Measurements from ENCODE around the gene ANXA4. TPM values are rescaled to one million over a fixed set of nuclear protein-coding genes. Genes with fewer than 3 reads are reported as not detected.

Gene ANXA4
- total and polyA plus RNA-seq, 2 experiments from 2014 or later: 6.7 to 11.5 TPM

DNA sequence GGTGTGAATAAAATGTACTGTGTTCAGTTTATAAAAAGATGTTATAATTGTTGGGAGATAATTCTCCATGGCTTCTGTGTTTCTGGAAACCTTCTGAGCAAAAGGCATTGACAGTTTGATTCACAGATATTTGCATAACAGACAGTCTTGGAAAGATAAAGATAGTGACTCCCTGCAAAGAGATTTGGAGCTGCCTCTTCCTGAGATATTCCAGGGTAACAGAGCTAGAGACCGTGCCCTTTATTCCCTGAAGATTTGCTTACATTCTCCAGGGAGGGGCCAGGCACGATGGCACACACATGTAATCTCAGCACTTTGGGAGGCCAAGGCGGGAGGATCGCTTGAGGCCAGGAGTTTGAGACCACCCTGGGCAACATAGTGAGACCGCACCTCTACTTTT, 12.2 kb upstream of the ANXA4 start:
- no peaks in the 10 kb centered on the region for H3K36me3 Mint-ChIP-seq (ENCODE audit: low read depth)
- Histone ChIP-seq H3K9me2 (ENCODE audit: insufficient read depth) (no peaks in the 10 kb centered on the region), H3K4me3 (no peak overlapping the region), H3K4me2 (no peak overlapping the region), H3K27me3 (ENCODE audit: insufficient read depth) (no peaks in the 10 kb centered on the region), H3K79me2 (replicated peaks; ENCODE audit: insufficient read depth) (no peaks in the 10 kb centered on the region), H3K36me3 (ENCODE audit: insufficient read depth) (no peaks in the 10 kb centered on the region), H2AFZ (no peak overlapping the region), H3K27ac (ENCODE audit: low read depth) (no peak overlapping the region), H3K4me1 (ENCODE audit: insufficient read depth) (peaks cover 4% of the 10 kb centered on the region; the same call in 1 of the 2 replicates), H4K20me1 (replicated peaks; ENCODE audit: insufficient read depth) (no peaks in the 10 kb centered on the region), H3F3A (replicated peaks; ENCODE audit: low read depth) (no peaks in the 10 kb centered on the region)
- H3K4me3 Mint-ChIP-seq: no peak overlapping the region
- DNase-seq (ENCODE audit: low spot score): no peak
- no peak for ATAC-seq
- no peak for TF ChIP-seq ZNF114 (CRISPR knock-in tag; IDR thresholded peaks at IDR 0.05)
- no peak for TF ChIP-seq JUNB (IDR thresholded peaks at IDR 0.05; ENCODE audit: unreplicated experiment)
- TF ChIP-seq EZH2phosphoT487 (IDR thresholded peaks at IDR 0.05; ENCODE audit: unreplicated experiment): no peak
- TF ChIP-seq CREB1 (CRISPR knock-in tag; IDR thresholded peaks at IDR 0.05; ENCODE audit: low read depth): no peak
- TF ChIP-seq EZH2 (IDR thresholded peaks at IDR 0.05; ENCODE audit: low read depth, unreplicated experiment): no peak
- TF ChIP-seq, protein P1, sequence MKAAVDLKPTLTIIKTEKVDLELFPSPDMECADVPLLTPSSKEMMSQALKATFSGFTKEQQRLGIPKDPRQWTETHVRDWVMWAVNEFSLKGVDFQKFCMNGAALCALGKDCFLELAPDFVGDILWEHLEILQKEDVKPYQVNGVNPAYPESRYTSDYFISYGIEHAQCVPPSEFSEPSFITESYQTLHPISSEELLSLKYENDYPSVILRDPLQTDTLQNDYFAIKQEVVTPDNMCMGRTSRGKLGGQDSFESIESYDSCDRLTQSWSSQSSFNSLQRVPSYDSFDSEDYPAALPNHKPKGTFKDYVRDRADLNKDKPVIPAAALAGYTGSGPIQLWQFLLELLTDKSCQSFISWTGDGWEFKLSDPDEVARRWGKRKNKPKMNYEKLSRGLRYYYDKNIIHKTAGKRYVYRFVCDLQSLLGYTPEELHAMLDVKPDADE (IDR thresholded peaks at IDR 0.05): no peak
- no peak for TF ChIP-seq ZNF331 (CRISPR knock-in tag; IDR thresholded peaks at IDR 0.05; ENCODE audit: low read depth)
- TF ChIP-seq STAT1 (IDR thresholded peaks at IDR 0.05; ENCODE audit: unreplicated experiment): no peak
- TF ChIP-seq POLR2AphosphoS5 (IDR thresholded peaks at IDR 0.05; ENCODE audit: low read depth): no peak
- TF ChIP-seq, protein P2, sequence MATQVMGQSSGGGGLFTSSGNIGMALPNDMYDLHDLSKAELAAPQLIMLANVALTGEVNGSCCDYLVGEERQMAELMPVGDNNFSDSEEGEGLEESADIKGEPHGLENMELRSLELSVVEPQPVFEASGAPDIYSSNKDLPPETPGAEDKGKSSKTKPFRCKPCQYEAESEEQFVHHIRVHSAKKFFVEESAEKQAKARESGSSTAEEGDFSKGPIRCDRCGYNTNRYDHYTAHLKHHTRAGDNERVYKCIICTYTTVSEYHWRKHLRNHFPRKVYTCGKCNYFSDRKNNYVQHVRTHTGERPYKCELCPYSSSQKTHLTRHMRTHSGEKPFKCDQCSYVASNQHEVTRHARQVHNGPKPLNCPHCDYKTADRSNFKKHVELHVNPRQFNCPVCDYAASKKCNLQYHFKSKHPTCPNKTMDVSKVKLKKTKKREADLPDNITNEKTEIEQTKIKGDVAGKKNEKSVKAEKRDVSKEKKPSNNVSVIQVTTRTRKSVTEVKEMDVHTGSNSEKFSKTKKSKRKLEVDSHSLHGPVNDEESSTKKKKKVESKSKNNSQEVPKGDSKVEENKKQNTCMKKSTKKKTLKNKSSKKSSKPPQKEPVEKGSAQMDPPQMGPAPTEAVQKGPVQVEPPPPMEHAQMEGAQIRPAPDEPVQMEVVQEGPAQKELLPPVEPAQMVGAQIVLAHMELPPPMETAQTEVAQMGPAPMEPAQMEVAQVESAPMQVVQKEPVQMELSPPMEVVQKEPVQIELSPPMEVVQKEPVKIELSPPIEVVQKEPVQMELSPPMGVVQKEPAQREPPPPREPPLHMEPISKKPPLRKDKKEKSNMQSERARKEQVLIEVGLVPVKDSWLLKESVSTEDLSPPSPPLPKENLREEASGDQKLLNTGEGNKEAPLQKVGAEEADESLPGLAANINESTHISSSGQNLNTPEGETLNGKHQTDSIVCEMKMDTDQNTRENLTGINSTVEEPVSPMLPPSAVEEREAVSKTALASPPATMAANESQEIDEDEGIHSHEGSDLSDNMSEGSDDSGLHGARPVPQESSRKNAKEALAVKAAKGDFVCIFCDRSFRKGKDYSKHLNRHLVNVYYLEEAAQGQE (IDR thresholded peaks at IDR 0.05; ENCODE audit: unreplicated experiment): no peak
- TF ChIP-seq ZNF462 (CRISPR knock-in tag; IDR thresholded peaks at IDR 0.05): no peak
- TF ChIP-seq, protein P3, sequence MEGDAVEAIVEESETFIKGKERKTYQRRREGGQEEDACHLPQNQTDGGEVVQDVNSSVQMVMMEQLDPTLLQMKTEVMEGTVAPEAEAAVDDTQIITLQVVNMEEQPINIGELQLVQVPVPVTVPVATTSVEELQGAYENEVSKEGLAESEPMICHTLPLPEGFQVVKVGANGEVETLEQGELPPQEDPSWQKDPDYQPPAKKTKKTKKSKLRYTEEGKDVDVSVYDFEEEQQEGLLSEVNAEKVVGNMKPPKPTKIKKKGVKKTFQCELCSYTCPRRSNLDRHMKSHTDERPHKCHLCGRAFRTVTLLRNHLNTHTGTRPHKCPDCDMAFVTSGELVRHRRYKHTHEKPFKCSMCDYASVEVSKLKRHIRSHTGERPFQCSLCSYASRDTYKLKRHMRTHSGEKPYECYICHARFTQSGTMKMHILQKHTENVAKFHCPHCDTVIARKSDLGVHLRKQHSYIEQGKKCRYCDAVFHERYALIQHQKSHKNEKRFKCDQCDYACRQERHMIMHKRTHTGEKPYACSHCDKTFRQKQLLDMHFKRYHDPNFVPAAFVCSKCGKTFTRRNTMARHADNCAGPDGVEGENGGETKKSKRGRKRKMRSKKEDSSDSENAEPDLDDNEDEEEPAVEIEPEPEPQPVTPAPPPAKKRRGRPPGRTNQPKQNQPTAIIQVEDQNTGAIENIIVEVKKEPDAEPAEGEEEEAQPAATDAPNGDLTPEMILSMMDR (conservative IDR thresholded peaks at IDR 0.05; ENCODE audit: low read depth in 2 of 2): no peak
- no peak for TF ChIP-seq NANOG (IDR thresholded peaks at IDR 0.05; ENCODE audit: borderline replicate concordance)
- H3K9me3 Mint-ChIP-seq: no peaks in the 10 kb centered on the region
- no peak overlapping the region for H3K27ac Mint-ChIP-seq
- H3K4me1 Mint-ChIP-seq: peaks cover 2% of the 10 kb centered on the region; the same call in 2 of the 3 replicates
- H3K27me3 Mint-ChIP-seq (ENCODE audit: insufficient read depth, low read depth, poor library complexity): peaks cover 2% of the 10 kb centered on the region
